ENCODE measurements around the gene CREBRF.

DNA sequence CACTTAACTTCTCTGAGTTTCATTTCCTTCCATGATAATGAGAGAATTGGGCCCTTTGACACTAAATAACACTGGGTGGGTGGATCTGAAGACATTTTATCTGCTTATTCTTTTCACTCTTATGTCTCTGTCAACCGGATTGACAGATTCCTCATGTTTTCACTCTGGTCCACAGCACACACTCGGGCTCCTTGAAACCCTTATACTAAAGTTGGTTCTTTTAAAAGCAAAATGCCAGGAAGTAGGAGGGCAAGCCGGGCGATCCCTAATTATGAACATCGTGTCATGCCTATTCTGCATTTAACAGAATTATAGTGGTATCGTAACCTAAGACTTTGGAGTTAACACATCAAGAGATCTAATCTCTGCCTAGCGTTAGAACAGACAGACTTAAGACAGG, 28.2 kb upstream of the CREBRF start:
- TF ChIP-seq, protein P1, sequence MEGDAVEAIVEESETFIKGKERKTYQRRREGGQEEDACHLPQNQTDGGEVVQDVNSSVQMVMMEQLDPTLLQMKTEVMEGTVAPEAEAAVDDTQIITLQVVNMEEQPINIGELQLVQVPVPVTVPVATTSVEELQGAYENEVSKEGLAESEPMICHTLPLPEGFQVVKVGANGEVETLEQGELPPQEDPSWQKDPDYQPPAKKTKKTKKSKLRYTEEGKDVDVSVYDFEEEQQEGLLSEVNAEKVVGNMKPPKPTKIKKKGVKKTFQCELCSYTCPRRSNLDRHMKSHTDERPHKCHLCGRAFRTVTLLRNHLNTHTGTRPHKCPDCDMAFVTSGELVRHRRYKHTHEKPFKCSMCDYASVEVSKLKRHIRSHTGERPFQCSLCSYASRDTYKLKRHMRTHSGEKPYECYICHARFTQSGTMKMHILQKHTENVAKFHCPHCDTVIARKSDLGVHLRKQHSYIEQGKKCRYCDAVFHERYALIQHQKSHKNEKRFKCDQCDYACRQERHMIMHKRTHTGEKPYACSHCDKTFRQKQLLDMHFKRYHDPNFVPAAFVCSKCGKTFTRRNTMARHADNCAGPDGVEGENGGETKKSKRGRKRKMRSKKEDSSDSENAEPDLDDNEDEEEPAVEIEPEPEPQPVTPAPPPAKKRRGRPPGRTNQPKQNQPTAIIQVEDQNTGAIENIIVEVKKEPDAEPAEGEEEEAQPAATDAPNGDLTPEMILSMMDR (IDR thresholded peaks at IDR 0.05; ENCODE audit: control extremely low read depth in 1 of 3, insufficient read depth in 1 of 3, low read depth in 1 of 3, low read length in 3 of 3): no peak
- TF ChIP-seq EZH2 (IDR thresholded peaks at IDR 0.05; ENCODE audit: low read depth, low read length, severe bottlenecking) (no peak), SIRT6 (IDR thresholded peaks at IDR 0.05; ENCODE audit: low read length) (no peak), RFX5 (IDR thresholded peaks at IDR 0.05; ENCODE audit: borderline replicate concordance, low read depth, low read length) (no peak), GABPA (IDR thresholded peaks at IDR 0.05; ENCODE audit: borderline replicate concordance, insufficient read depth, low read length) (no peak), POLR2A (IDR thresholded peaks at IDR 0.05; ENCODE audit: control extremely low read depth in 1 of 2, low read depth in 2 of 2, low read length in 2 of 2) (no peak), KDM1A (IDR thresholded peaks at IDR 0.05; ENCODE audit: borderline replicate concordance, low read length) (no peak), POLR2AphosphoS5 (IDR thresholded peaks at IDR 0.05; ENCODE audit: low read depth, low read length) (no peak), ZNF274 (IDR thresholded peaks at IDR 0.05; ENCODE audit: borderline replicate concordance, extremely low read depth, low read length) (no peak), NRF1 (IDR thresholded peaks at IDR 0.05; ENCODE audit: low read depth, low read length) (no peak)
- TF ChIP-seq, protein P2, sequence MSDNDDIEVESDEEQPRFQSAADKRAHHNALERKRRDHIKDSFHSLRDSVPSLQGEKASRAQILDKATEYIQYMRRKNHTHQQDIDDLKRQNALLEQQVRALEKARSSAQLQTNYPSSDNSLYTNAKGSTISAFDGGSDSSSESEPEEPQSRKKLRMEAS (IDR thresholded peaks at IDR 0.05): no peak

All from H1 (cell line).